Retinal pigment epithelial cell (primary cell): Measurements from ENCODE around the gene DPYSL4.

ENCODE experiments used
- DNase-seq: peaks from one replicate; pipeline ENCODE4 v3.0.0-alpha.2; 2010; ENCODE audit warnings: low read depth
- H3K4me3 ChIP-seq: 2 replicates; pipeline ENCODE4 v1.5.1; 2011; ENCODE audit warnings: mild to moderate bottlenecking, low read length, control low read depth, moderate library complexity
- TF ChIP-seq, protein P1 (sequence below): conservative IDR thresholded peaks from 2 replicates; pipeline ENCODE4 v1.5.1; 2011; ENCODE audit warnings: low read depth, low read length, control low read depth, inconsistent platforms

The DPYSL4 gene

DNA sequence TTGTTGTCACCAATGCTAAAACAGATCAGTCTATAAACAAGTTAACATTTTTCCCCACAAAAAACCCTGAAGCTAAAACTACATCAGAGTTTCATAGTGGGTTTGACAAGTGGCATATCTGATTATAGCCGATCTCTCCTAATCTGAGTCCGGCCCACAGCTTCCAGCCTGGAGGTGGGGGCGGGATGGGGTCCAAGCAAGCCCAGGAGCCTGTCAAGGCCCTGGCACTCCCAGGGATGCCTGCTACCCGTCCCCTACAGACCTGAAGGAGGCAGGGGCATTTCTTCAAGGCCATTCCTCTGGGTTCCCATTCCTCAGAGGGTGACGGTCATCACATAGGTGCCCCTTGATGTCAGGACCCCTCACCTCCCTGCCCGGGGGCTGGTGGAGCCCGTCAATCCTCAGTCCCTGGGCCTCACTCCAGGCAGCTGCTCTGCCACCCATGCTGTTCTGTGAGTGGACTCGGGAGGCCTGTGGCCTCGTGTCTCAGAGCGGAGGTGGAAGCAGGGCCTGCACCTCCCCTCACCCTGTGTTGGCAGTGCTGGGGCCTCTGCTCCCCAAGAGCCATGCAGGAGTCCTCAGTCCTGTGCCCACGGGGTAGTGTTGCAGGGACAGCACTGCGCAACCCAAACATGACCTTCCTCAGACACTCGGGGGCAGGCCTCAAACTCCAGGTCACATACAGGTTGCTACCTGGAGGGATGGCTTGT is 8.8 kb downstream of the DPYSL4 start:
- DNase-seq = no peak
- H3K4me3 ChIP-seq = no peak overlapping the region
- TF ChIP-seq, protein P1, sequence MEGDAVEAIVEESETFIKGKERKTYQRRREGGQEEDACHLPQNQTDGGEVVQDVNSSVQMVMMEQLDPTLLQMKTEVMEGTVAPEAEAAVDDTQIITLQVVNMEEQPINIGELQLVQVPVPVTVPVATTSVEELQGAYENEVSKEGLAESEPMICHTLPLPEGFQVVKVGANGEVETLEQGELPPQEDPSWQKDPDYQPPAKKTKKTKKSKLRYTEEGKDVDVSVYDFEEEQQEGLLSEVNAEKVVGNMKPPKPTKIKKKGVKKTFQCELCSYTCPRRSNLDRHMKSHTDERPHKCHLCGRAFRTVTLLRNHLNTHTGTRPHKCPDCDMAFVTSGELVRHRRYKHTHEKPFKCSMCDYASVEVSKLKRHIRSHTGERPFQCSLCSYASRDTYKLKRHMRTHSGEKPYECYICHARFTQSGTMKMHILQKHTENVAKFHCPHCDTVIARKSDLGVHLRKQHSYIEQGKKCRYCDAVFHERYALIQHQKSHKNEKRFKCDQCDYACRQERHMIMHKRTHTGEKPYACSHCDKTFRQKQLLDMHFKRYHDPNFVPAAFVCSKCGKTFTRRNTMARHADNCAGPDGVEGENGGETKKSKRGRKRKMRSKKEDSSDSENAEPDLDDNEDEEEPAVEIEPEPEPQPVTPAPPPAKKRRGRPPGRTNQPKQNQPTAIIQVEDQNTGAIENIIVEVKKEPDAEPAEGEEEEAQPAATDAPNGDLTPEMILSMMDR = no peak

DNA sequence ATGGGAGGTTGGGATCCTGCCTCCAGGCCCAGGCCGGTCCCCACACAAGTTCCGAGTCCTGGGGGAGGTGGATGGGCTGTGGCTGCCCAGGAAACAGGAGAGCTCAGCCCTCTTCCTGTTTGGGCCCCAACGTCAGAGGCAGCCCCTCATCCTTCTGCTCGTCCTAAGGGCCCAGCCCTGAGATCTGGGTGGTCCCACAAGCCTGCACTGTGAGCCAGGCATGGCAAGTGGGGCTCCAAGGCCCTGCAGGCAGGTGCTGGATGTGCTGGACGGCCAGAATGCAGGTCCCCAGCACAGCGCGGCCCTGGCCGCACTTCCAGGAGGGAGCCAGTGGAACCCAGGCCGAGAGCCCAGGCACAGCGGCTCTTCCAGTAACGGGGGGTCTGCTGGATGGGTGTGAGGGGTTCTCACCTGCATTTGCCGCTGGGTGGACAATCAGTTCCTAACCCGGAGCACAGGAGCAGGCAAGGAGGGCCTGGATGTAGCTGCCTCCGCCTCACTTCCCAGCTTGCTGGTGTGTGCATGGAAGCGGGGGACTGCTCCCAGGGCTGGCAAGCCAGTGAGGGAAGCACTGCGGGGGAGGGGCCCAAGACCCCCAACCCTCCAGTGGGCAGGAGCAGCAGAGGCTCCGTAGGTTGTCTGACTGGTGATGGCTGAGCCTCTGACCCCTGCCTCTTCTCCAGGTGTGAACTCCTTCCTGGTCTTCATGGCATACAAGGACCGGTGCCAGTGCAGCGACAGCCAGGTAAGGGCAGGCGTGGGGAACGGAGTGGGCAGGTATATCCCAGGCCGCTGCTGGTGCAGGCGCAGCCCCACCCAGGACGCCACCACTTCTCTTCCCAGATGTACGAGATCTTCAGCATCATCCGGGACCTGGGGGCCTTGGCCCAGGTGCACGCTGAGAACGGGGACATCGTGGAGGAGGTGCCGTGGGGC is 9.7 kb downstream of the DPYSL4 start:
- DNase-seq = no peak
- no peak overlapping the region for H3K4me3 ChIP-seq
- TF ChIP-seq, protein P1 = no peak

DNA sequence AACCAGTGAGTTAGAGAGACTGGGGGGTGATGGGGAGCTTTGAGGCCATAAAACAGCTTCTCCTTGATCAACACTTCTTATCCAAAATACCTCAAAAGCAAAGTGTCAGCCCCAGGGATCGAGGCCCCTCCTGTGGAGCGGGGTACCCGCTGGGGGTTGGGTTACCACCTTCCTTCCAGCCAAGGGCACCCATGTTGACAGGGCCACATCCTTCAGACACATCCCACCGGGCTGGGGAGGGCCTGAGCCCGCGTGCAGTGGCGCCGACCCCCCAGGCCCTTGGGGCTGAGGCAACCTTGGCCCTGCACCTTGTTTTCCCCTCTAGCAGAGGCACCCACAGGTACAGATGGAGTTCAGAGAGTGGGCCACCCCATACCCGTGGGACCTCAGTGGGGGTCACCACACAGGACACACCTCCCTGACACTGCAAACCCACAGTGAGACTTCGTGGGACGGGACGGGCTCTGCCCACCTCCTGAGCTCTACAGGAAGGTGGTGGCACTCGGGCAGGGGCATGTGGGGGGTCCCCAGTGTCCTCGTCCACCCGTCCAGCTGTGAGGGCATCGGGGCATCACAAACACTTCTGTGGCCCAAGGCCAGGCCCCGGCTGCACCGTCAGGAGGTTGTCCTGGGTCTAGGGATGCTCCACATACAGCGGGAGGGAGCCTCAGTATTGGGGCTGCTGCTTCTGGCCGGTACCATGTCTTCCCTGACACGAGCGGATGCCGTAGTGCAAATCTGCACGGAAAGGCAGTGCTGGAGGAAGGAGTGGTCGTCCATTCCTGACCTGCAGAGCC is 10.7 kb downstream of the DPYSL4 start:
- H3K4me3 ChIP-seq = no peak overlapping the region
- no peak for DNase-seq
- TF ChIP-seq, protein P1 = no peak

DNA sequence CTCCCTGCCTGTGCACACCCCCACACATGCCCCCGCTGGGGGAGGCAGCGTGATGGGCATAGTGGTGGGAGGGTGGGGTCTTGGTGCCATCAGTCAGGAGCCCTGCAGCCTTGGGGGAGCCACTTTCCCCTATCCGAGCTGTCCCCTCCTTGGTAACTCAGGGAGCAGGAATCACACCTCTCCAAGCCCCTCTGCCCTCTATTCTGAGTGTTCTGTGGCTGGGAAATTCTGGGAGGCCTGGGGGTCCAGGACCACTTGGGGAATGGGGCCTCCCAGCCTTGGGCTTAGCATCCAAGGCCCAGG is 11.3 kb downstream of the DPYSL4 start:
- TF ChIP-seq, protein P1 = no peak
- no peak for DNase-seq
- H3K4me3 ChIP-seq = no peak overlapping the region

DNA sequence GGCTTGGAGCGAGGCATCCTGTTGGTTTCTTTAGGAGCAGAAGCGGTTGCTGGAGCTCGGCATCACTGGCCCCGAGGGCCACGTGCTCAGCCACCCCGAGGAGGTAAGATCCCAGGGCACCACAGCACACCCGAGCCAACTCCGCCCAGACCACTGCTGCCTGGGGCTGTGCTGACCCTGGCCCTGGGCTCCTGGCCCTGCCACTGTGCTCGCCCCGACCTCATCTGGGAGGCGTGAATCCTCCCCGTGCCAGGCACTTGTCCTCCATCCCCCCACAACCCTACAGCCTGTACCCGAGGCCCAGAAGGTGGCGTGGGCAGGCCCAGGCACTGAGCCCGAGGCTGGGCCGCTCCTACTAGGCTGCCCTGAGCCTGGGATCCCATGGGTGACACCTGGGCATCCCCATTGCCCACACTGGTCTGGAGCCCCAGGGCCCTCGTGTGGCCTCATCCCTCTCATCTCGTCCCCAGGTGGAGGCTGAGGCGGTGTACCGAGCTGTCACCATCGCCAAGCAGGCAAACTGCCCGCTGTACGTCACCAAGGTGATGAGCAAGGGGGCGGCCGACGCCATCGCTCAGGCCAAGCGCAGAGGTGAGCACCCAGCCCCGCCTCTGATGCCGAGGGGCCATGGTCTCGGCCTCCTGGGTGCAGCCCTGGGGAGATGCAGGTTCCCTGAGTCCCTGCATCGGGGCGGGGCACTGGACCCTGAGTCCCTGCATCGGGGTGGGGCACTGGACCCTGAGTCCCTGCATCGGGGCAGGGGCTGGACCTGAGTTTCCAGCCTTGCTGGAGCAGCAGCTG is 11.8 kb downstream of the DPYSL4 start:
- no peak for DNase-seq
- TF ChIP-seq, protein P1 = no peak
- H3K4me3 ChIP-seq = no peak overlapping the region

DNA sequence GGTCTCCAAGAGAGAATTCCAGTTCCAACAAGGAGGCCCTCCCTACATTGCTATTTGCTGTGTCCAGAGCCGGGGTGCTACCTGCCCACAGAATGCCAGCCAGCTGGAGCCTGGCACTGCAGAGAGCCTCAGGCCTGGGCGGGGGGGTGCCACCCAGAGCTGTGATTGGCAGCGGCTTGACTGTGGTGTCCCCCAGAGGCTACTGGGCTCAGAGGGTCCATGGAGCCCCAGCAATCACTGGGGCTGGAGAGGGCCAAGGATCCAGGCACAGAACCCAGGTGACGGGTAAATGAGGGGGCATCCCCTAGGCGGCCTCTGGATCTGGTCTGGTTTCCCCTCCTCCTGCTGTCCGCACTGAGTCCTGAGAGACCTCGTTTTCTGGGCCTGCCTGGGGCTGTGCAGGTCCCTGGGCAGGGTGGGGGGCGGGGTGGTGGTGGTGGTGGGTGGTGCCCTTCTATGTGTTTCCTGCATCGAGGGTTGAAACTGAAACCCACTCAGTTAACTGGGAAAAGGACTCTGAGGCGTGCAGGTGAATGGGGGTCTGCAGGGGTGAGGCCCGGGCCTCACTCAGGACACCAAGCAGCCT is 12.6 kb downstream of the DPYSL4 start:
- DNase-seq = no peak
- H3K4me3 ChIP-seq = no peak overlapping the region
- TF ChIP-seq, protein P1 = no peak
